Measurements from ENCODE around the gene THSD4.

The THSD4 gene

DNA sequence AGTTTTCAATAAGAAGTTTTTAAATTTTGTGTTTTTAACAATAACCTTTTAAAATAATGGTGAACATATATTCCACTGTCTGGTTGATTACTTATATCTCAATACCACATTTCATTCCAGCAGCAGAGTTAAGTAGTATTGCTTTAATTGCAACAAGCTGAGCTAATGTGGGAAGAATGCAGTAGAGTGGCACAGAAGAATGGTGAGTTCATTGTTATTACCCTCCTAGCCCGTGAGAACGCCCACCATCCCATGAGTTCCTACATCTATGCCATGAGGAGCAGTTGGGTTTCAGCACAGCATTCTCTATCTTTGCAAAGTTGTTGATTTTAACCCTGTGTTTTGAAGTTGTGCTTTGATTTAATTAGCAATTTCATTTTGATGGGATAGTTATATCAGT lies 677.2 kb downstream of the THSD4 start:
- TF ChIP-seq SPI1 (IDR thresholded peaks at IDR 0.05; ENCODE audit: borderline replicate concordance, low read depth) (no peak), CTCF (IDR thresholded peaks at IDR 0.05; ENCODE audit: insufficient read depth, low read length) (no peak), REST (IDR thresholded peaks at IDR 0.05; ENCODE audit: insufficient replicate concordance, low read depth) (no peak), POLR2AphosphoS5 (IDR thresholded peaks at IDR 0.05; ENCODE audit: low read depth) (no peak), GABPA (IDR thresholded peaks at IDR 0.05; ENCODE audit: low read depth) (no peak)
- DNase-seq (ENCODE audit: low read depth in 1 of 2, low spot score in 1 of 2), result no peak
- Histone ChIP-seq H3K4me3 (replicated peaks; ENCODE audit: insufficient read depth, low read length) (no peak overlapping the region), H3K27ac (replicated peaks) (no peak overlapping the region), H3K27me3 (ENCODE audit: insufficient read depth, poor library complexity, severe bottlenecking) (no peaks in the 10 kb centered on the region)

GRCh38 chr15:71798641-71799040 lies 683.4 kb downstream of the THSD4 start:
- Histone ChIP-seq H3K4me3 (replicated peaks; ENCODE audit: insufficient read depth, low read length) (no peak overlapping the region), H3K27me3 (ENCODE audit: insufficient read depth, poor library complexity, severe bottlenecking) (no peaks in the 10 kb centered on the region), H3K27ac (replicated peaks) (no peak overlapping the region)
- TF ChIP-seq POLR2AphosphoS5 (IDR thresholded peaks at IDR 0.05; ENCODE audit: low read depth) (no peak), GABPA (IDR thresholded peaks at IDR 0.05; ENCODE audit: low read depth) (no peak), CTCF (IDR thresholded peaks at IDR 0.05; ENCODE audit: insufficient read depth, low read length) (no peak), SPI1 (IDR thresholded peaks at IDR 0.05; ENCODE audit: borderline replicate concordance, low read depth) (no peak), REST (IDR thresholded peaks at IDR 0.05; ENCODE audit: insufficient replicate concordance, low read depth) (no peak)
- DNase-seq (ENCODE audit: low read depth in 1 of 2, low spot score in 1 of 2), result no peak

- TF ChIP-seq SPI1 (IDR thresholded peaks at IDR 0.05; ENCODE audit: borderline replicate concordance, low read depth), result no peak
- no peak for TF ChIP-seq REST (IDR thresholded peaks at IDR 0.05; ENCODE audit: insufficient replicate concordance, low read depth)
- TF ChIP-seq GABPA (IDR thresholded peaks at IDR 0.05; ENCODE audit: low read depth), result no peak
- no peak for TF ChIP-seq POLR2AphosphoS5 (IDR thresholded peaks at IDR 0.05; ENCODE audit: low read depth)
- no peak for TF ChIP-seq CTCF (IDR thresholded peaks at IDR 0.05; ENCODE audit: insufficient read depth, low read length)
- DNase-seq (ENCODE audit: low read depth in 1 of 2, low spot score in 1 of 2), result no peak
These were observed 684.9 kb downstream of the THSD4 start for GRCh38 chr15:71800190-71800589.

More at GRCh38 chr15:71800190-71800589, 684.9 kb downstream of the THSD4 start:
- no peak overlapping the region for H3K27ac ChIP-seq (replicated peaks)
- H3K27me3 ChIP-seq (ENCODE audit: insufficient read depth, poor library complexity, severe bottlenecking), result no peaks in the 10 kb centered on the region
- no peak overlapping the region for H3K4me3 ChIP-seq (replicated peaks; ENCODE audit: insufficient read depth, low read length)

Measured in HL-60 (cell line).